ENCODE results near the gene FGF2.

FGF2 gene

DNA sequence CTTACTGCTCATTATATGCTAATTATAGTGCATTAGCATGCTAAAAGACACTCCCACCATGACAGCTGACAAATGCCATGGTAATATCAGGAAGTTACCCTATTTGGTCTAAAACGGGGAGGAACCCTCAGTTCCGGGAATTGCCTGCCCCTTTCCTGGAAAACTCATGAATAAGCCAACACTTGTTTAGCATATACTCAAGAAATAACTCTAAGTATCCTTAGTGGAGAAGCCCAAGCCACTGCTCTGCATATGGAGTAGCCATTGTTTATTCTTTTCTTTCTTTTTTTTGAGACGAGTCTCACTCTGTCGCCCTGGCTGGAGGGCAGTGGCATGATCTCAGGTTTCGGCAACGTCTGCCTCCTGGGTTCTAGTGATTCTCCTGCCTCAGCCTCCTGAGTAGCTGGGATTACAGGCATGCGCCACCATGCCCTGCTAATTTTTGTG is 80.3 kb downstream of the FGF2 start:
- TF ChIP-seq, protein P1, sequence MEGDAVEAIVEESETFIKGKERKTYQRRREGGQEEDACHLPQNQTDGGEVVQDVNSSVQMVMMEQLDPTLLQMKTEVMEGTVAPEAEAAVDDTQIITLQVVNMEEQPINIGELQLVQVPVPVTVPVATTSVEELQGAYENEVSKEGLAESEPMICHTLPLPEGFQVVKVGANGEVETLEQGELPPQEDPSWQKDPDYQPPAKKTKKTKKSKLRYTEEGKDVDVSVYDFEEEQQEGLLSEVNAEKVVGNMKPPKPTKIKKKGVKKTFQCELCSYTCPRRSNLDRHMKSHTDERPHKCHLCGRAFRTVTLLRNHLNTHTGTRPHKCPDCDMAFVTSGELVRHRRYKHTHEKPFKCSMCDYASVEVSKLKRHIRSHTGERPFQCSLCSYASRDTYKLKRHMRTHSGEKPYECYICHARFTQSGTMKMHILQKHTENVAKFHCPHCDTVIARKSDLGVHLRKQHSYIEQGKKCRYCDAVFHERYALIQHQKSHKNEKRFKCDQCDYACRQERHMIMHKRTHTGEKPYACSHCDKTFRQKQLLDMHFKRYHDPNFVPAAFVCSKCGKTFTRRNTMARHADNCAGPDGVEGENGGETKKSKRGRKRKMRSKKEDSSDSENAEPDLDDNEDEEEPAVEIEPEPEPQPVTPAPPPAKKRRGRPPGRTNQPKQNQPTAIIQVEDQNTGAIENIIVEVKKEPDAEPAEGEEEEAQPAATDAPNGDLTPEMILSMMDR (IDR thresholded peaks at IDR 0.05; ENCODE audit: extremely low read depth, insufficient read depth, missing control alignments) = no peak
- DNase-seq (ENCODE audit: low spot score) = no peak
- in situ Hi-C loops (cut with MboI; ENCODE audit: low pct_unique_long_range_greater_than_20kb, low sequenced_read_pairs, unreplicated experiment) = loop anchor here (25.0 kb wide), 1 partner anchor 295 kb away; the partner anchor contains the start of gene IL21

DNA sequence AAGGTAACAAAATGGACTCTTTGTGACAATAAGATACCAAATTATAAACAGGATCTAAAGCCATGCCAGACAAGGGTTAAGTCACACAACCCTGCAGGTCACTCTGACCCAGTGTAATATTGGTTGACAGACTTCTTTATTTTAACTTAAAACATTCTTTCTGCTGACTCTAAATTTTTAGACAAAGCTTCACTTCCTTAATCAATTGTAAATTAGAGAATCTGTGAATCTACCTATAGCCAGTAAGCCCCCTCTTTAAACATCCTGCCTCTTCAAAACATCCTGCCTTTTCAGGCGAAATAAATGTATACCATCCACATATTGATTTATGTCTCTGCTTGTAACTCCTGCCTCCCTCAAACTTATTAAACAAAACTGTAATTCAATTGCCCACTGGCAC is 81.6 kb downstream of the FGF2 start:
- DNase-seq (ENCODE audit: low spot score) = no peak
- in situ Hi-C loops (cut with MboI; ENCODE audit: low pct_unique_long_range_greater_than_20kb, low sequenced_read_pairs, unreplicated experiment) = loop anchor here (25.0 kb wide), 1 partner anchor 296 kb away; the partner anchor contains the start of gene IL21
- TF ChIP-seq, protein P1 (IDR thresholded peaks at IDR 0.05; ENCODE audit: extremely low read depth, insufficient read depth, missing control alignments) = no peak

DNA sequence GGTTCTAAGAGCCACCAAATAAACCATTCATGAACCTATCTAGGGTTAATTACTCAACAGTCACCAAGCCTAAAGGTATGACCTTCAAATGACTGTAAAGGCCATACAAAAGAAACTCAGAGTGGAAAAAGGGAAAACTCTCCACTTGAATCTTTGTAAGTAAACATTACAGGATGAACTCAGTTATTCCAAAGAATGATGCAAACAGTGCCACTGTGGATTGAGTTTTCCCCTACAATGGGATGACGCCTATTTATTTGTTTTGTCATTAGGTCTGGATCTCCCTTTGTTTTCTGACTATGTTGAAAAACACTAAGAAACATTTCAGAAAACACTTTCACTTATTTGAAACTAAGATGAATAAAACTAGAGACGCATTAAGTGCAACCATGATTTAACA is 83.1 kb downstream of the FGF2 start:
- in situ Hi-C loops (cut with MboI; ENCODE audit: low pct_unique_long_range_greater_than_20kb, low sequenced_read_pairs, unreplicated experiment) = loop anchor here (10.0 to 25.0 kb wide), 2 partner anchors 155 to 297 kb away; partner anchors contain the start of gene IL21
- TF ChIP-seq, protein P1 (IDR thresholded peaks at IDR 0.05; ENCODE audit: extremely low read depth, insufficient read depth, missing control alignments) = no peak
- no peak for DNase-seq (ENCODE audit: low spot score)

DNA sequence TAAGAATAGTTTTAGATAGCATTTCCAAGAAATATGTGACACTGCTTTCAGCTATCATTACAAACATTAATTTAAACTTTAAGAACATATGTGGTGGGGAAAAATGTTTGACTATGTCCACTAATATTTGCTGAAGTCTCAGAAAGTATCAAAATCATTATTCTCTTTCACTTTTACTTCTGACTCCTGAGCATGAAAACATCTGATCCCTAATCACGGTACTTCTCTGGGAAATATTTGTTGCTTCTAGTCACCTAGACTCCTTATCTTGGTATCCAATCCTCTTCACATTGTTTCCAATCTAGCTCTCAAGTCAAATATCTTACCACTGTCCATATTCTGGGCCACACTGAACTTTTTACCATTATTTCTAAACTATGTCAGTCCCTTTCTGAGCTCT is 85.0 kb downstream of the FGF2 start:
- DNase-seq (ENCODE audit: low spot score) = no peak
- in situ Hi-C loops (cut with MboI; ENCODE audit: low pct_unique_long_range_greater_than_20kb, low sequenced_read_pairs, unreplicated experiment) = loop anchor here (10.0 to 25.0 kb wide), 2 partner anchors 157 to 299 kb away; partner anchors contain the start of gene IL21
- TF ChIP-seq, protein P1 (IDR thresholded peaks at IDR 0.05; ENCODE audit: extremely low read depth, insufficient read depth, missing control alignments) = no peak

DNA sequence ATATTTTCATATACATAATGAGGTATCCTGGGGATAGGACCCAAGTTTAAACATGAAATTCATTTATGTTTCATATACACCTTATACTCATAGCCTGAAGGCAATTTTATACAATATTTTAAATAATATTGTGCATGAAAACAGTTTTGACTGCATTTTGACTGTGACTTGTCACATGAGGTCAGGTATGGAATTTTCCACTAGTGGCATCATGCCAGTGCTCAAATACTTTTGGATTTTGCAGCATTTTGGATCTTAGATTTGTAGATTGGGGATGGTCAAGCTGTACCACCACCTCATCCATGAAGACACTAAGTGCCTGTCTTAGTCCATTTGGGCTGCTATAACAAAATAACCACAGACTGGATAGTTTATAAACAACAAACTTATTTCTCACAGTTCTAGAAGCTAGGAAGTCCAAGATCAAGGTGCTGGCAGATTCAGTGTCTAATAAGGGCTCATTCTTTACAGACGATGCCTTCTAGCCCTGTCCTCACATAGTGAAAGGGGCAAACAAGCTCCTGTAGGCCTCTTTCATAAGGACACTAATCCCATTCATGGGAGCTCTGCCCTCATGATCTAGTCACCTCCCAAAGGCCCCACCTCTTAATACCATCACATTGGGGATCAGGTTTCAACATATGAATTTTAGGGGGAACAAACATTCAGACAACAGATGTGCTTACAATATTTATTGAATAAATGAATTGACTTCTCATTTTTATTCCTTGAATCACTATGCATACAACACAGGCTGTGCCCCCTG is 86.4 kb downstream of the FGF2 start:
- TF ChIP-seq, protein P1 (IDR thresholded peaks at IDR 0.05; ENCODE audit: extremely low read depth, insufficient read depth, missing control alignments) = no peak
- no peak for DNase-seq (ENCODE audit: low spot score)
- in situ Hi-C loops (cut with MboI; ENCODE audit: low pct_unique_long_range_greater_than_20kb, low sequenced_read_pairs, unreplicated experiment) = loop anchor here (10.0 to 25.0 kb wide), 2 partner anchors 158 to 301 kb away; partner anchors contain the start of gene IL21

DNA sequence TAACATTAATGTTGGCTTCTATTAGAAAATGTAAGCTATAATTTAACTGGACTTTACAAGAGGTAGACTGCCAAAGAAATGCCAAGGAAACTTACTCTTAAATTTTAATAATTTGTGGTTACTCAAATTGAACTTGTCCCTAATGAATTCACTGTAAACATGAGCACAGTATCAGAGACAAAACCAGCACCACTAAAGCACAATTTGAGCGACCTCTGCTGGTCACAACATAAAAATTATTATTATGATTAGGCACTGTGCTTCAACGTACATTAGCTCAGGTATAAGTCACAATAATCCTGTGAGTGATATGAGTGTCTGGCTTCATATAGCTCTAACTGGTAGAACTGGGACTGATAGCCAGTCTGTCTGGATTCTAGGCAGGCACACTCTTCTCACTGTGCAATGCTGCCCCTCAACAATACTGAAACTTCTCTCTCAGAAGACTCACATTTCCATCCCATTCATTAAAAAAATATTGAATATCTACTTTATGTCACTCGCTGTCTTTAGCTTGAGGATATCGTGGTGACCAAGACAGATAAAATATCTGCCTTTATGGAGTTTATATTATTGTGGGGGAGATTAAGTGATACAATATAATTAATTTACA is 87.8 kb downstream of the FGF2 start:
- DNase-seq (ENCODE audit: low spot score) = peak; percentile 31
- in situ Hi-C loops (cut with MboI; ENCODE audit: low pct_unique_long_range_greater_than_20kb, low sequenced_read_pairs, unreplicated experiment) = loop anchor here (10.0 to 25.0 kb wide), 2 partner anchors 160 to 302 kb away; partner anchors contain the start of gene IL21
- TF ChIP-seq, protein P1 (IDR thresholded peaks at IDR 0.05; ENCODE audit: extremely low read depth, insufficient read depth, missing control alignments) = peak; percentile 56

All from GM13977 (cell line).